H1 (cell line): Measurements from ENCODE around the gene CEBPA. TPM values are rescaled to one million over a fixed set of nuclear protein-coding genes. Genes with fewer than 3 reads are reported as not detected.
A peak's percentile ranks its signal among the peaks of the same experiment; 100 is the strongest.

Experiments used
- CTCF ChIA-PET: fragments of 300-600 bp; sonication (Branson Sonifier 250); formaldehyde crosslinking; loops from one replicate; lab custom pipeline; 2021; ENCODE audit not compliant: partially characterized antibody; lab: Charles Lee
- POLR2A ChIA-PET: fragments of 300-600 bp; sonication (Branson Sonifier 250); formaldehyde crosslinking; loops from one replicate; lab custom pipeline; 2021; ENCODE audit warnings: inconsistent platforms; ENCODE audit not compliant: partially characterized antibody; lab: Charles Lee
- DNase-seq, 2 experiments: peaks; one replicate each; pipeline versions ENCODE4 v3.0.0 to v3.0.0-alpha.2; 2010 to 2022; ENCODE audit warnings: low spot score in 2 of 2, low read depth in 1 of 2, mixed read lengths in 1 of 2
- FAIRE-seq: peaks from 2 replicates; lab custom pipeline; 2011; peaks lifted over from hg19 to GRCh38; lab: Jason Lieb, UNC
- H2AFZ ChIP-seq: 2 replicates; pipeline ENCODE4 v1.8.1; 2012; ENCODE audit warnings: low read length, inconsistent platforms
- H2AK5ac ChIP-seq: 2 replicates; pipeline ENCODE4 v1.6.1; 2013; ENCODE audit warnings: low read depth, low read length
- H2BK120ac ChIP-seq: replicated peaks from 2 replicates; pipeline ENCODE3; 2013; ENCODE audit warnings: low read depth, low read length, inconsistent platforms
- H2BK12ac ChIP-seq: 2 replicates; pipeline ENCODE4 v1.6.1; 2013; ENCODE audit warnings: low read depth, low read length
- H2BK15ac ChIP-seq: 2 replicates; pipeline ENCODE4 v1.6.1; 2013; ENCODE audit warnings: low read length
- H2BK20ac ChIP-seq: 2 replicates; pipeline ENCODE4 v1.6.1; 2013; ENCODE audit warnings: low read length
- H2BK5ac ChIP-seq: 2 replicates; pipeline ENCODE4 v1.6.1; 2013; ENCODE audit warnings: low read depth, low read length
- H3K14ac ChIP-seq: 2 replicates; pipeline ENCODE4 v1.6.1; 2013; ENCODE audit warnings: inconsistent platforms; ENCODE audit not compliant: insufficient read length
- H3K18ac ChIP-seq: 2 replicates; pipeline ENCODE4 v1.6.1; 2013; ENCODE audit warnings: low read length; ENCODE audit errors: extremely low read depth
- H3K23ac ChIP-seq: 2 replicates; pipeline ENCODE4 v1.6.1; 2013; ENCODE audit warnings: inconsistent platforms; ENCODE audit not compliant: insufficient read length
- H3K23me2 ChIP-seq: 2 replicates; pipeline ENCODE4 v1.6.1; 2013; ENCODE audit warnings: low read depth, low read length
- H3K27ac ChIP-seq: 2 replicates; pipeline ENCODE4 v1.6.1; 2011; ENCODE audit warnings: low read depth, low read length, inconsistent platforms
- H3K27me3 ChIP-seq, 4 experiments: replicated peaks in 1 of 4; 1 replicate in 1 of 4; 2 replicates in 3 of 4; pipeline versions ENCODE4 v1.6.1 to v1.8.1; 2011 to 2013; ENCODE audit warnings: low read length in 3 of 4, mild to moderate bottlenecking in 3 of 4, inconsistent platforms in 2 of 4, mixed read lengths in 2 of 4, moderate library complexity in 1 of 4; ENCODE audit not compliant: control insufficient read depth in 3 of 4, insufficient read depth in 3 of 4; ENCODE audit errors: extremely low read depth in 1 of 4
- H3K36me3 ChIP-seq, 4 experiments: 2 replicates each; pipeline versions ENCODE4 v1.6.1 to v1.8.1; 2011 to 2013; ENCODE audit warnings: mild to moderate bottlenecking in 4 of 4, low read length in 3 of 4, moderate library complexity in 2 of 4, control low read depth in 1 of 4, inconsistent platforms in 1 of 4; ENCODE audit not compliant: insufficient read depth in 4 of 4, control insufficient read depth in 2 of 4
- H3K4ac ChIP-seq: replicated peaks from 2 replicates; pipeline ENCODE3; 2013; ENCODE audit warnings: low read length, low read depth, mixed read lengths, inconsistent platforms; ENCODE audit not compliant: insufficient read length
- H3K4me1 ChIP-seq, 4 experiments: replicated peaks in 1 of 4; 1 replicate in 1 of 4; 2 replicates in 3 of 4; pipeline versions ENCODE4 v1.6.1 to v1.8.1; 2011 to 2013; ENCODE audit warnings: low read length in 3 of 4, inconsistent platforms in 2 of 4, mixed read lengths in 1 of 4; ENCODE audit not compliant: insufficient read depth in 4 of 4, control insufficient read depth in 3 of 4
- H3K4me2 ChIP-seq, 2 experiments: 2 replicates each; pipeline versions ENCODE4 v1.6.1 to v1.8.1; 2011 to 2013; ENCODE audit warnings: low read depth in 2 of 2, low read length in 2 of 2, control low read depth in 1 of 2, inconsistent platforms in 1 of 2, mild to moderate bottlenecking in 1 of 2; ENCODE audit not compliant: insufficient read depth in 1 of 2
- H3K4me3 ChIP-seq, 4 experiments: fragments of 200-600, 300-600 bp in 1 of 4; sonication (generic), shearing (Covaris generic), sonication (Bioruptor Twin) in 1 of 4; 2 replicates each; pipeline versions ENCODE4 v1.5.1 to v1.8.1; 2011 to 2016; ENCODE audit warnings: low read length in 4 of 4, low read depth in 3 of 4, control low read depth in 2 of 4, inconsistent platforms in 2 of 4, mild to moderate bottlenecking in 2 of 4, mixed read lengths in 1 of 4, moderate library complexity in 1 of 4; ENCODE audit not compliant: insufficient read depth in 2 of 4; ENCODE audit errors: extremely low read depth in 1 of 4
- H3K56ac ChIP-seq: replicated peaks from 2 replicates; pipeline ENCODE3; 2013; ENCODE audit warnings: low read depth, mild to moderate bottlenecking, mixed read lengths, low read length, inconsistent platforms; ENCODE audit not compliant: insufficient read length
- H3K79me1 ChIP-seq: 2 replicates; pipeline ENCODE4 v1.6.1; 2013; ENCODE audit warnings: low read depth, low read length, control low read depth
- H3K79me2 ChIP-seq, 2 experiments: 2 replicates each; pipeline versions ENCODE4 v1.6.1 to v1.8.1; 2012 to 2013; ENCODE audit warnings: low read length in 2 of 2, mild to moderate bottlenecking in 2 of 2, inconsistent platforms in 1 of 2; ENCODE audit not compliant: insufficient read depth in 2 of 2, control insufficient read depth in 1 of 2
- H3K9ac ChIP-seq, 4 experiments: replicated peaks in 1 of 4; 1 replicate in 1 of 4; 2 replicates in 3 of 4; pipeline versions ENCODE4 v1.6.1 to v1.8.1; 2011 to 2013; ENCODE audit warnings: low read depth in 3 of 4, low read length in 3 of 4, control low read depth in 2 of 4, mild to moderate bottlenecking in 2 of 4, moderate library complexity in 2 of 4, inconsistent platforms in 1 of 4; ENCODE audit errors: extremely low read depth in 1 of 4
- H3K9me3 ChIP-seq, 2 experiments: 2 replicates each; pipeline versions ENCODE4 v1.6.1 to v1.8.1; 2012 to 2013; ENCODE audit warnings: mild to moderate bottlenecking in 2 of 2, moderate library complexity in 2 of 2, control low read depth in 1 of 2, inconsistent platforms in 1 of 2, low read depth in 1 of 2, low read length in 1 of 2, mixed read lengths in 1 of 2; ENCODE audit not compliant: insufficient read depth in 2 of 2
- H4K20me1 ChIP-seq, 2 experiments: replicated peaks in 1 of 2; 2 replicates each; pipeline versions ENCODE3 to v1.8.1; 2011 to 2013; ENCODE audit warnings: inconsistent platforms in 2 of 2, low read length in 2 of 2, mild to moderate bottlenecking in 1 of 2; ENCODE audit not compliant: insufficient read depth in 2 of 2, control insufficient read depth in 1 of 2
- H4K5ac ChIP-seq: 2 replicates; pipeline ENCODE4 v1.6.1; 2013; ENCODE audit warnings: low read length, low read depth, mixed read lengths, inconsistent platforms; ENCODE audit not compliant: insufficient read length
- H4K8ac ChIP-seq: 2 replicates; pipeline ENCODE4 v1.8.0; 2013; ENCODE audit warnings: mild to moderate bottlenecking, moderate library complexity, low read length, inconsistent platforms; ENCODE audit not compliant: insufficient read depth; ENCODE audit errors: extremely low read depth
- H4K91ac ChIP-seq: replicated peaks from 2 replicates; pipeline ENCODE3; 2013; ENCODE audit warnings: low read length, mixed read lengths, inconsistent platforms; ENCODE audit not compliant: insufficient read length
- BRCA1 ChIP-seq: IDR thresholded peaks from 2 replicates; pipeline ENCODE4 v1.6.1; 2012; ENCODE audit warnings: low read depth, low read length, improper control_type of control experiment
- CEBPB ChIP-seq: IDR thresholded peaks from 2 replicates; pipeline ENCODE4 v1.6.1; 2012; ENCODE audit warnings: low read depth, low read length
- CTBP2 ChIP-seq: IDR thresholded peaks from 2 replicates; pipeline ENCODE4 v1.7.0; 2011; ENCODE audit warnings: borderline replicate concordance, mild to moderate bottlenecking, moderate library complexity, mixed read lengths, low read length; ENCODE audit not compliant: insufficient read depth, insufficient read length
- E2F6 ChIP-seq: IDR thresholded peaks from 2 replicates; pipeline ENCODE4 v1.6.1; 2012; ENCODE audit warnings: inconsistent platforms
- JUN ChIP-seq: IDR thresholded peaks from 2 replicates; pipeline ENCODE4 v1.6.1; 2011; ENCODE audit warnings: low read depth, mild to moderate bottlenecking, improper control_type of control experiment, low read length
- MAFK ChIP-seq: IDR thresholded peaks from 2 replicates; pipeline ENCODE4 v1.6.1; 2012; ENCODE audit warnings: low read depth, mild to moderate bottlenecking, improper control_type of control experiment, low read length
- PHF8 ChIP-seq: fragments of 200-600 bp; sonication (generic); conservative IDR thresholded peaks from 2 replicates; pipeline ENCODE4 v1.7.1; 2012; ENCODE audit warnings: low read depth, mild to moderate bottlenecking, inconsistent platforms, low read length, moderate library complexity
- POLR2A ChIP-seq, 2 experiments: IDR thresholded peaks; 1 replicate in 1 of 2; 2 replicates in 1 of 2; pipeline ENCODE4 v1.6.1; 2011; ENCODE audit warnings: low read depth in 2 of 2, low read length in 2 of 2, mild to moderate bottlenecking in 2 of 2; ENCODE audit errors: control extremely low read depth in 1 of 2
- RBBP5 ChIP-seq: IDR thresholded peaks from 2 replicates; pipeline ENCODE4 v1.7.1; 2012; ENCODE audit warnings: low read depth, mild to moderate bottlenecking, inconsistent platforms, low read length, moderate library complexity, borderline replicate concordance
- SIRT6 ChIP-seq: IDR thresholded peaks from one replicate; pipeline ENCODE4 v1.7.1; 2012; ENCODE audit warnings: low read length, inconsistent platforms
- SRF ChIP-seq: IDR thresholded peaks from 2 replicates; pipeline ENCODE4 v1.6.1; 2011; ENCODE audit warnings: mild to moderate bottlenecking, low read depth, low read length, moderate library complexity
- TBP ChIP-seq: IDR thresholded peaks from 2 replicates; pipeline ENCODE4 v1.6.1; 2011; ENCODE audit warnings: low read depth, low read length, improper control_type of control experiment
- YY1 ChIP-seq: IDR thresholded peaks from 2 replicates; pipeline ENCODE4 v1.6.1; 2011; ENCODE audit warnings: low read depth, mild to moderate bottlenecking, low read length
- WGBS, 2 experiments: shearing (Covaris generic) in 1 of 2; methylation state at CpG; one replicate each; pipeline versions ENCODE4 v1.1.6 to v1.1.7; 2013 to 2015; ENCODE audit warnings: low lambda C conversion rate in 2 of 2, mixed read lengths in 2 of 2, inconsistent platforms in 1 of 2, low coverage in 1 of 2, missing lambda C conversion rate in 1 of 2; ENCODE audit not compliant: insufficient replicate concordance in 2 of 2, insufficient coverage in 1 of 2, insufficient read length in 1 of 2; ENCODE audit errors: extremely low coverage in 1 of 2, missing lambda C conversion rate in 1 of 2; 5-methylcytosine and 5-hydroxymethylcytosine counted together
- polyA plus RNA-seq, 7 experiments: library from polyadenylated mRNA; depleted of rRNA in 3 of 7; stranded (reverse) in 5 of 7; unstranded in 2 of 7; fragments of >200 nt in 5 of 7; fragments of 200-250 nt in 2 of 7; gene quantifications; 1 replicate in 5 of 7; 2 replicates in 1 of 7; 4 replicates in 1 of 7; pipeline versions ENCODE4 v1.2.1 to v1.2.3, GENCODE V29; 2011 to 2013; ENCODE audit warnings: missing spikeins in 2 of 7, mixed read lengths in 2 of 7
- total RNA-seq: library from RNA; stranded (reverse); fragmentation: NEBNext Ultra II Directional; extraction: Animal tissue kit (Norgen Biotek cat#: 25700); gene quantifications from 2 replicates; pipeline ENCODE4 v1.2.1, GENCODE V29; 2021
- TF ChIP-seq, protein P1 (sequence below): IDR thresholded peaks from 2 replicates; pipeline ENCODE4 v1.6.1; 2011; ENCODE audit warnings: low read depth, mild to moderate bottlenecking, low read length; ENCODE audit not compliant: insufficient read depth

CEBPA gene
- total and polyA plus RNA-seq, 2 of the 8 experiments (the other 6 are each of a cell fraction or from before 2014, with no cell fraction given), result 2.0 to 2.7 TPM

DNA sequence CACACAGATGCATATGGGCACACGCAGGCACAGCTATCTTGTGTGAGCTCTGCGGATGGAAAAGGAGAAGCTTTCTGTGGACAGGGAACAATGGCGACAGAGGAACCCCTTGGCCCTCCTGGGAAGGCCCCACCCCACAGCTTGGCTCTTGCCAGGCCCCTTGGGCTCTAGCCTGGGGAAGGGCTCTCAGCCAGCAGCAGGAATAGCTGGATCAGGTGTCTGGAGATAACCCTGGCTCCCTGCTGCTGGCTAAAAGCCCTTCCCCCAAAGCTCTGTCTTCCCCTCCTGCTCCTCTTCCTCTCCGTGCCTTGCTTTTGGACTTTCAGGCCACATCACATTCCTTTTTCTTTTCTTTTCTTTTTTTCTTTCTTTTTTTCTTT lies 24.3 kb downstream of the CEBPA start:
- no peak overlapping the region for H3K27ac ChIP-seq
- no peaks in the 10 kb centered on the region for H4K20me1 ChIP-seq
- no peaks in the 10 kb centered on the region for H3K79me2 ChIP-seq
- no peak overlapping the region for H3K23ac ChIP-seq
- H3K9me3 ChIP-seq, result no peaks in the 10 kb centered on the region
- no peak overlapping the region for H3K4ac ChIP-seq
- no peak for FAIRE-seq
- H2BK20ac ChIP-seq, result no peak overlapping the region
- H2BK12ac ChIP-seq, result no peak overlapping the region
- 91% methylated on average over 4 of the region's 4 CpGs; no CpG with 5 or more reads in 1 of the 2 experiments for WGBS, 2 experiments
- ChIA-PET POLR2A (interaction anchor here (0.9 to 1.7 kb wide), 4 partner anchors 23 to 96 kb away, joined by 3 to 7 read pairs (median 4); partner anchors contain the start of genes CEBPA and CEBPG), CTCF (interaction anchor here (0.7 to 2.4 kb wide), 8 partner anchors 9 to 42 kb away, joined by 3 to 7 read pairs (median 4); no protein-coding TSS in a partner anchor)
- H2BK120ac ChIP-seq, result no peak overlapping the region
- H4K91ac ChIP-seq, result no peak overlapping the region
- 0 out of 2 replicates have a peak overlapping the region, but pooled peaks have one; percentile 25 for H2BK15ac ChIP-seq
- no peaks in the 10 kb centered on the region; the same call in 1 of the 2 replicates for H3K23me2 ChIP-seq
- no peak overlapping the region for H3K14ac ChIP-seq
- no peak overlapping the region for H4K5ac ChIP-seq
- no peak overlapping the region for H3K4me2 ChIP-seq
- H4K8ac ChIP-seq, result no peak overlapping the region
- no peak overlapping the region for H3K56ac ChIP-seq
- H3K36me3 ChIP-seq, result no peaks in the 10 kb centered on the region
- H2BK5ac ChIP-seq, result no peak overlapping the region
- H3K27me3 ChIP-seq, result no peaks in the 10 kb centered on the region
- H3K4me1 ChIP-seq, result peaks cover 0 to 24% (median 10%) of the 10 kb centered on the region in 4 experiments; a peak in 6 of 7 replicates
- no peak for DNase-seq
- no peak overlapping the region for H2AFZ ChIP-seq
- H3K18ac ChIP-seq, result no peak overlapping the region
- no peaks in the 10 kb centered on the region for H3K79me1 ChIP-seq
- H3K9ac ChIP-seq, result no peak overlapping the region
- 0 out of 2 replicates have a peak overlapping the region, but pooled peaks have one; percentile 57 for H2AK5ac ChIP-seq
- H3K4me3 ChIP-seq, result no peak overlapping the region
- TF ChIP-seq PHF8 (no peak), BRCA1 (no peak), RBBP5 (no peak), SRF (no peak), CEBPB (no peak), MAFK (no peak), JUN (no peak), TBP (no peak), SIRT6 (no peak), YY1 (no peak), CTBP2 (no peak), POLR2A (IDR thresholded peaks at IDR 0.05; ENCODE audit: control extremely low read depth in 1 of 2, low read depth in 2 of 2, low read length in 2 of 2) (no peak), E2F6 (no peak)
- TF ChIP-seq, protein P1, sequence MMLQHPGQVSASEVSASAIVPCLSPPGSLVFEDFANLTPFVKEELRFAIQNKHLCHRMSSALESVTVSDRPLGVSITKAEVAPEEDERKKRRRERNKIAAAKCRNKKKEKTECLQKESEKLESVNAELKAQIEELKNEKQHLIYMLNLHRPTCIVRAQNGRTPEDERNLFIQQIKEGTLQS, result no peak
